Tibial nerve (tissue), 4 donors: ENCODE measurements around the gene DIS3L. TPM values are rescaled to one million over a fixed set of nuclear protein-coding genes. Genes with fewer than 3 reads are reported as not detected.

Source experiments
- DNase-seq, 2 donors: peaks; one replicate each; pipeline ENCODE4 v3.0.0-alpha.2; 2019; ENCODE audit warnings: low spot score in 2 of 2
- H3K27ac ChIP-seq, 4 donors: fragments of 200-600 bp; sonication (generic) in 3 of 4; one replicate each; pipeline ENCODE4 v1.5.1; 2017 to 2019; ENCODE audit warnings: mild to moderate bottlenecking in 1 of 4
- H3K27me3 ChIP-seq, 2 donors: fragments of 200-600 bp; sonication (generic) in 1 of 2; one replicate each; pipeline versions ENCODE4 v1.5.1 to v1.6.0; 2017 to 2019
- H3K36me3 ChIP-seq, 3 donors: fragments of 200-600 bp; sonication (generic); one replicate each; pipeline ENCODE4 v1.5.1; 2018 to 2019
- H3K4me1 ChIP-seq, 4 donors: fragments of 200-600 bp; sonication (generic) in 3 of 4; one replicate each; pipeline ENCODE4 v1.5.1; 2017 to 2019
- H3K4me3 ChIP-seq, 4 donors: fragments of 200-600 bp; sonication (generic) in 3 of 4; one replicate each; pipeline ENCODE4 v1.5.1; 2017 to 2019; ENCODE audit warnings: mild to moderate bottlenecking in 1 of 4, moderate library complexity in 1 of 4
- H3K9me3 ChIP-seq, 4 donors: fragments of 200-600 bp; sonication (generic) in 3 of 4; one replicate each; pipeline ENCODE4 v1.5.1; 2017 to 2019
- EP300 ChIP-seq, 2 donors: sonication (generic); formaldehyde crosslinking; IDR thresholded peaks; one replicate each; pipeline ENCODE4 v1.6.1; 2017; ENCODE audit warnings: antibody characterized with exemption in 2 of 2, mild to moderate bottlenecking in 1 of 2
- POLR2A ChIP-seq, 2 donors: fragments of 450-650 bp; IDR thresholded peaks; one replicate each; pipeline ENCODE4 v1.6.1; 2017; ENCODE audit warnings: antibody characterized with exemption in 2 of 2, mild to moderate bottlenecking in 2 of 2, moderate library complexity in 2 of 2
- WGBS, 2 donors: methylation state at CpG; one replicate each; pipeline ENCODE4 v1.1.5; 2018; 5-methylcytosine and 5-hydroxymethylcytosine counted together
- total RNA-seq, 4 donors: library from RNA; depleted of rRNA; stranded (reverse); fragments of >200 nt; gene quantifications; one replicate each; pipeline ENCODE4 v1.1.0, GENCODE V29; 2016
- TF ChIP-seq, protein P1 (sequence below), 5 experiments: fragments of 200-600 bp in 3 of 5; fragments of 450-650 bp in 2 of 5; sonication (generic) in 3 of 5; IDR thresholded peaks; one replicate each; pipeline ENCODE4 v1.5.1; 2016 to 2019; ENCODE audit warnings: antibody characterized with exemption in 5 of 5, mild to moderate bottlenecking in 3 of 5, moderate library complexity in 2 of 5

The DIS3L gene
- total RNA-seq, 4 donors from 2014 or later, result 23.9 to 44.8 (median 38.3) TPM

- Histone ChIP-seq H3K9me3 (no peaks in the 10 kb centered on the region), H3K4me1 (no peaks in the 10 kb centered on the region), H3K27ac (no peak overlapping the region), H3K36me3 (peaks cover 2 to 96% (median 17%) of the 10 kb centered on the region in 3 donors), H3K27me3 (no peaks in the 10 kb centered on the region), H3K4me3 (no peak overlapping the region)
- TF ChIP-seq, protein P1, sequence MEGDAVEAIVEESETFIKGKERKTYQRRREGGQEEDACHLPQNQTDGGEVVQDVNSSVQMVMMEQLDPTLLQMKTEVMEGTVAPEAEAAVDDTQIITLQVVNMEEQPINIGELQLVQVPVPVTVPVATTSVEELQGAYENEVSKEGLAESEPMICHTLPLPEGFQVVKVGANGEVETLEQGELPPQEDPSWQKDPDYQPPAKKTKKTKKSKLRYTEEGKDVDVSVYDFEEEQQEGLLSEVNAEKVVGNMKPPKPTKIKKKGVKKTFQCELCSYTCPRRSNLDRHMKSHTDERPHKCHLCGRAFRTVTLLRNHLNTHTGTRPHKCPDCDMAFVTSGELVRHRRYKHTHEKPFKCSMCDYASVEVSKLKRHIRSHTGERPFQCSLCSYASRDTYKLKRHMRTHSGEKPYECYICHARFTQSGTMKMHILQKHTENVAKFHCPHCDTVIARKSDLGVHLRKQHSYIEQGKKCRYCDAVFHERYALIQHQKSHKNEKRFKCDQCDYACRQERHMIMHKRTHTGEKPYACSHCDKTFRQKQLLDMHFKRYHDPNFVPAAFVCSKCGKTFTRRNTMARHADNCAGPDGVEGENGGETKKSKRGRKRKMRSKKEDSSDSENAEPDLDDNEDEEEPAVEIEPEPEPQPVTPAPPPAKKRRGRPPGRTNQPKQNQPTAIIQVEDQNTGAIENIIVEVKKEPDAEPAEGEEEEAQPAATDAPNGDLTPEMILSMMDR (IDR thresholded peaks at IDR 0.05), result no peak
- TF ChIP-seq POLR2A (IDR thresholded peaks at IDR 0.05) (no peak), EP300 (IDR thresholded peaks at IDR 0.05) (no peak)
- WGBS, 2 donors, result 90 to 96% methylated on average over 3 of the region's 3 CpGs
- no peak for DNase-seq
Observed at GRCh38 chr15:66309828-66310227, 16.5 kb downstream of the DIS3L start.

- DNase-seq, result no peak
- Histone ChIP-seq H3K36me3 (peaks cover 3 to 97% (median 17%) of the 10 kb centered on the region in 3 donors), H3K27ac (no peak overlapping the region), H3K4me1 (no peaks in the 10 kb centered on the region), H3K9me3 (no peaks in the 10 kb centered on the region), H3K4me3 (no peak overlapping the region), H3K27me3 (no peaks in the 10 kb centered on the region)
- TF ChIP-seq EP300 (IDR thresholded peaks at IDR 0.05), result no peak
- no peak for TF ChIP-seq POLR2A (IDR thresholded peaks at IDR 0.05)
- TF ChIP-seq, protein P1 (IDR thresholded peaks at IDR 0.05), result no peak
- 86 to 89% methylated on average over 2 of the region's 2 CpGs for WGBS, 2 donors
Observed at GRCh38 chr15:66310786-66311185, 17.4 kb downstream of the DIS3L start.

- no peak overlapping the region for H3K4me3 ChIP-seq
- no peak overlapping the region for H3K27ac ChIP-seq
- TF ChIP-seq, protein P1 (IDR thresholded peaks at IDR 0.05), result no peak
- TF ChIP-seq POLR2A (IDR thresholded peaks at IDR 0.05) (no peak), EP300 (IDR thresholded peaks at IDR 0.05) (no peak)
- H3K36me3 ChIP-seq, result peaks cover 3 to 96% (median 17%) of the 10 kb centered on the region in 3 donors
- no peaks in the 10 kb centered on the region for H3K9me3 ChIP-seq
- H3K4me1 ChIP-seq, result no peaks in the 10 kb centered on the region
- DNase-seq, result no peak
- 95 to 100% methylated on average over 2 of the region's 2 CpGs for WGBS, 2 donors
- no peaks in the 10 kb centered on the region for H3K27me3 ChIP-seq
Observed at GRCh38 chr15:66312144-66312543, 18.8 kb downstream of the DIS3L start.

DNA sequence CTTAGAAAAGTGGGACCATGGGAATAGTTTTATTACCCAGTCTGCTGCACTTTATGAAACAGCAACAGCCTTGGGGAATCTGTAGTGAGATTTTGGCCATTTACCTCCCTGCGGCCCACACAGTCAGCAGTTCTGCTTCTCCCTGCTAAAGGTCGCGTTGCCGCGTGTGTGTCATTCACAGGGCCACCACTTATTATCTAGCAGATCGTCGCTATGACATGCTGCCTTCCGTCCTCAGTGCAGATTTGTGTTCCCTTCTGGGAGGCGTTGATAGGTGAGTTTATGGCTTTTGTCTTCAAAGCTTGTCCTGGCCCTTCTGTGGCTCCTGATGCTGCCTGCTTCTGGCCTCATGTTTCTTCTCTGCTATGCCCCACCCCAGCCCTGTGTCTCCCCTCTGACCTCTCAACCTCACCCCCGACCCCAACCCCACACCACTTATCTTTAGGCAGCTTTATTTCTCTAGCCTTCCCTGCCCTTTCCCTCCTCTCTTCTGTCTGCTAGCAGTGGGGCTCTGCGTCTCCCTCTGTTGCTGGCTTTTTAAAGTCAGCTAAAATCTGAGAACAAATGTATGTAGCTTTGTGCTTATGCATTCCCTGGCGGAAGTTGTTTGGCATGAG, 30.1 kb downstream of the DIS3L start:
- DNase-seq, result no peak
- Histone ChIP-seq H3K9me3 (no peaks in the 10 kb centered on the region), H3K4me1 (peaks cover 0 to 6% (median 0%) of the 10 kb centered on the region in 4 donors), H3K27me3 (no peaks in the 10 kb centered on the region), H3K27ac (no peak overlapping the region), H3K36me3 (peaks cover 3 to 89% (median 5%) of the 10 kb centered on the region in 3 donors), H3K4me3 (no peak overlapping the region)
- 51 to 56% methylated on average over 12 of the region's 12 CpGs for WGBS, 2 donors
- TF ChIP-seq POLR2A (IDR thresholded peaks at IDR 0.05) (no peak), EP300 (IDR thresholded peaks at IDR 0.05) (no peak)
- TF ChIP-seq, protein P1 (IDR thresholded peaks at IDR 0.05), result no peak

DNA sequence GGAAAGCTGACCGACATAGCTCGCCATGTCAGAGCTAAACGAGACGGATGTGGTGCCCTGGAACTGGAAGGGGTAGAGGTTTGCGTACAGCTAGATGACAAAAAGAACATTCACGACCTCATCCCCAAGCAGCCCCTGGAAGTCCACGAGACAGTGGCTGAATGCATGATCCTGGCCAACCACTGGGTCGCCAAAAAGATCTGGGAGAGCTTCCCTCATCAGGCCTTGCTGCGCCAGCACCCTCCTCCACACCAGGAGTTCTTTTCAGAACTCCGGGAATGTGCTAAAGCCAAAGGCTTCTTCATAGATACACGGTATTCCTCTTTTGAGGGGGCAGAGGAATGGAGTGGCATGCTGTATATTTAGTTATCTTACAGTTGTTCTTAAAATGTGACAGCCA, 32.7 kb downstream of the DIS3L start:
- no peak for TF ChIP-seq POLR2A (IDR thresholded peaks at IDR 0.05)
- H3K9me3 ChIP-seq, result no peaks in the 10 kb centered on the region
- no peaks in the 10 kb centered on the region for H3K27me3 ChIP-seq
- H3K4me3 ChIP-seq, result no peak overlapping the region
- H3K27ac ChIP-seq, result no peak overlapping the region
- 88% methylated on average over 11 of the region's 11 CpGs for WGBS, 2 donors
- peaks cover 0 to 6% (median 0%) of the 10 kb centered on the region in 4 donors for H3K4me1 ChIP-seq
- DNase-seq, result no peak
- H3K36me3 ChIP-seq, result peaks cover 5 to 88% (median 6%) of the 10 kb centered on the region in 3 donors
